Epithelial cell of proximal tubule (primary cell): Measurements from ENCODE around the gene INSC. TPM values are rescaled to one million over a fixed set of nuclear protein-coding genes. Genes with fewer than 3 reads are reported as not detected.

Source experiments
- DNase-seq: peaks from one replicate; pipeline ENCODE4 v3.0.0-alpha.2; 2011; ENCODE audit warnings: low read depth
- H3K4me3 ChIP-seq: 2 replicates; pipeline ENCODE4 v1.5.1; 2011; ENCODE audit warnings: low read depth, mild to moderate bottlenecking, low read length
- CTCF ChIP-seq: conservative IDR thresholded peaks from 2 replicates; pipeline ENCODE4 v1.5.1; 2012; ENCODE audit warnings: low read depth, mild to moderate bottlenecking, low read length
- total RNA-seq: library from RNA; depleted of rRNA; stranded (reverse); fragments of >200 nt; gene quantifications from 2 replicates; pipeline ENCODE4 v1.2.3, GENCODE V29; 2015

The INSC gene
- total RNA-seq, 1 donor from 2014 or later: 0.81 TPM

DNA sequence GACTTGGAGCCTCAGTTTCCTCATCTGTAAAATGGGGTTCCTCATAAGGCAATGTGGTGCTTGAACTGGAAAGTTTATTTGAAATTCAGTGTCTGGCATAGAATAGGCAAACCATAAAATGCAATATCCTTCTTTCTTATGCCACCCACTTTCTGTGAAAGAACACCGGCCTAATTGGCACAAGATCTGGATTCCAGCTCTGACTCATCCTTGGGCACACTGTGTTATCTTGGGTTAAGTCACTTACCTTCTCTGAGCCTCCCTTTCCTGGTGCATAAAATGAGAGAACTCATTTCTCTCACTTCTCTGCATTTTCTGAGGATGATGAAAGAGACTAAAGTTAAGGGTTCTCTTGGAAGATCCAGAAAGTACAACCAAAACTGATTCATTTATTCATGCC lies 5.1 kb downstream of the INSC start:
- TF ChIP-seq CTCF: no peak
- DNase-seq: no peak
- no peak overlapping the region for H3K4me3 ChIP-seq

- DNase-seq: peak; percentile 90
- TF ChIP-seq CTCF: no peak
- H3K4me3 ChIP-seq: no peak overlapping the region
Measured at GRCh38 chr11:15123849-15124248, 9.1 kb downstream of the INSC start.

- no peak for DNase-seq
- TF ChIP-seq CTCF: no peak
Measured at GRCh38 chr11:15124528-15124927, 9.8 kb downstream of the INSC start.

GRCh38 chr11:15127341-15127740 lies 12.6 kb downstream of the INSC start:
- no peak overlapping the region for H3K4me3 ChIP-seq
- DNase-seq: no peak
- no peak for TF ChIP-seq CTCF

More at GRCh38 chr11:15124528-15124927, 9.8 kb downstream of the INSC start:
- no peak overlapping the region for H3K4me3 ChIP-seq

- TF ChIP-seq CTCF: no peak
- no peak for DNase-seq
- H3K4me3 ChIP-seq: no peak overlapping the region
Measured at GRCh38 chr11:15128621-15129020, 13.9 kb downstream of the INSC start.

GRCh38 chr11:15136166-15136565 lies 21.4 kb downstream of the INSC start:
- no peak overlapping the region for H3K4me3 ChIP-seq
- TF ChIP-seq CTCF: no peak
- DNase-seq: no peak

DNA sequence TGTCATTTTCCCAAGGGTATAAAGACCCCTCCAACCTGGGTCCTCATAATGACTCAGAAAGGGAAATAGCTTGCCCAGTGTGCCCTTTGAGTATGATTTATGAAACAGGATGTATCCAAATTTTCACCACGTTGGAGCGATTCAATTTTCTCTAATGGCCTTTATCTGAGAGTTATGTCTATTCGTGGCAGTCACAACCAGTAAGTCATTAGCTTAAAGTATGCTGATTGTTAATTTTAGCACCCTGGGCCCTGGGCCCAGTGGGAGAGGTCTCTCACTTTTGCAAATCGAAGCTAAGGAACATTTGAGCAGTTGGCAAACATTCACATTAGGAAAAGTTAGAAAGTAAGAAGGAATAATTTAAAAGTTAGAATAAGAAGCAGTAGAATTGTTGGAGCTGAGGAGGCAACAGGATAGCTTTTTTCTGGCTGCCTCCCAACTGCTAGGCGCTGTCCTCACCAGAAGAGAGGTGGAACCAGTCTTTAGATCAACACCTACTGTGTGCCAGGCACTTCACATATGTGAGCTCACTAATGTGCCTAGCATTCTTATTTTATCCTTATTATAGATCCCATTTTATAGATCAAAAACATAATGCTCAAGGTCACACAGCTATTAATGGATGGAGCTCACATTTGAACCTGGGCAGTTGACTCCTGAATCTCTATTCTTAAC lies 24.5 kb downstream of the INSC start:
- no peak overlapping the region for H3K4me3 ChIP-seq
- no peak for DNase-seq
- no peak for TF ChIP-seq CTCF
